Measurements from ENCODE around the gene KDM6B.
"Not testable (repeated sequence)": the region's sequence is repeated elsewhere in the genome, so short reads cannot be mapped to it uniquely, and the experiment has no call there.

KDM6B gene

GRCh38 chr17:7853691-7854038, 19.6 kb downstream of the KDM6B start:
- no peak for DNase-seq

GRCh38 chr17:7854078-7854777, 20.2 kb downstream of the KDM6B start:
- no peak for DNase-seq

GRCh38 chr17:7854851-7855659, 21.0 kb downstream of the KDM6B start, which contains the start of gene TMEM88:
TSS of gene TMEM88 (plus strand) at chr17:7855066. CDS start at chr17:7855075, 9 bp downstream.
- no peak for DNase-seq

GRCh38 chr17:7855660-7856010, 21.6 kb downstream of the KDM6B start:
- DNase-seq, result no peak

- peak; percentile 75 for DNase-seq
These were observed 22.2 kb downstream of the KDM6B start for GRCh38 chr17:7856011-7856810.

GRCh38 chr17:7856811-7857712, 23.0 kb downstream of the KDM6B start, which contains the start of gene NAA38:
TSS of gene NAA38 (minus strand) at chr17:7857559. CDS start at chr17:7857463, 96 bp downstream.
- DNase-seq, result peak; percentile 87

- peak; percentile 61 for DNase-seq
These were observed 23.9 kb downstream of the KDM6B start, which contains the start of gene CYB5D1 for GRCh38 chr17:7857713-7858521. TSS of gene CYB5D1 (plus strand) at chr17:7858003. CDS start at chr17:7858135, 132 bp downstream.

- no peak for DNase-seq
These were observed 24.4 kb downstream of the KDM6B start for GRCh38 chr17:7858522-7858810.

GRCh38 chr17:7859028-7859427, 25.0 kb downstream of the KDM6B start:
- no peak for DNase-seq

GRCh38 chr17:7862692-7863437, 28.8 kb downstream of the KDM6B start:
- DNase-seq, result no peak

GRCh38 chr17:7864384-7864783, 30.4 kb downstream of the KDM6B start:
- DNase-seq, result not testable (repeated sequence)

- no peak for DNase-seq
These were observed 31.1 kb downstream of the KDM6B start for GRCh38 chr17:7864995-7865650.

- peak; percentile 62 for DNase-seq
These were observed 33.9 kb downstream of the KDM6B start for GRCh38 chr17:7867881-7868329.

GRCh38 chr17:7873051-7873450, 39.0 kb downstream of the KDM6B start:
- no peak for DNase-seq

- DNase-seq, result no peak
These were observed 41.9 kb downstream of the KDM6B start for GRCh38 chr17:7875804-7876370.

GRCh38 chr17:7878234-7878633, 44.2 kb downstream of the KDM6B start:
- no peak for DNase-seq

GRCh38 chr17:7880076-7880868, 46.3 kb downstream of the KDM6B start:
- DNase-seq, result no peak

GRCh38 chr17:7881276-7882054, 47.4 kb downstream of the KDM6B start:
- no peak for DNase-seq
